HepG2 (cell line): ENCODE results near the gene RFX2. TPM values are rescaled to one million over a fixed set of nuclear protein-coding genes. Genes with fewer than 3 reads are reported as not detected.

Experiments used
- BCLAF1 ChIP-seq: fragments of 450-650 bp; IDR thresholded peaks from 2 replicates; pipeline ENCODE4 v1.6.1; 2017; ENCODE audit warnings: mild to moderate bottlenecking
- DMTF1 ChIP-seq: sonication (generic); formaldehyde crosslinking; IDR thresholded peaks from 2 replicates; pipeline ENCODE4 v1.4.0; 2020; ENCODE audit warnings: mild to moderate bottlenecking, missing genetic modification reagents
- GFI1 ChIP-seq: sonication (generic); formaldehyde crosslinking; IDR thresholded peaks from 2 replicates; pipeline ENCODE4 v1.5.0; 2020; ENCODE audit warnings: missing genetic modification reagents, mild to moderate bottlenecking, borderline replicate concordance
- HMGXB3 ChIP-seq: sonication (generic); formaldehyde crosslinking; IDR thresholded peaks from 2 replicates; pipeline ENCODE4 v1.4.0; 2020; ENCODE audit warnings: missing genetic modification reagents, borderline replicate concordance
- HOXD1 ChIP-seq: sonication (generic); formaldehyde crosslinking; IDR thresholded peaks from 2 replicates; pipeline ENCODE4 v1.5.0; 2020; ENCODE audit warnings: missing genetic modification reagents
- RARA ChIP-seq: IDR thresholded peaks from 2 replicates; pipeline ENCODE4 v1.6.1; 2016; ENCODE audit warnings: missing genetic modification reagents, missing compliant biosample characterization
- SNAI1 ChIP-seq: sonication (generic); formaldehyde crosslinking; IDR thresholded peaks from 2 replicates; pipeline ENCODE4 v1.5.0; 2020; ENCODE audit warnings: mild to moderate bottlenecking, missing genetic modification reagents, borderline replicate concordance
- THAP8 ChIP-seq: sonication (generic); formaldehyde crosslinking; IDR thresholded peaks from 2 replicates; pipeline ENCODE4 v1.5.1; 2020; ENCODE audit warnings: missing genetic modification reagents, mild to moderate bottlenecking, borderline replicate concordance
- ZFP90 ChIP-seq: sonication (generic); formaldehyde crosslinking; IDR thresholded peaks from 2 replicates; pipeline ENCODE4 v1.8.0; 2022; ENCODE audit warnings: missing genetic modification reagents, mild to moderate bottlenecking, inconsistent platforms, borderline replicate concordance
- ZNF142 ChIP-seq: sonication (generic); formaldehyde crosslinking; IDR thresholded peaks from 2 replicates; pipeline ENCODE4 v1.4.0; 2020; ENCODE audit warnings: missing genetic modification reagents
- ZNF317 ChIP-seq: sonication (generic); formaldehyde crosslinking; IDR thresholded peaks from 2 replicates; pipeline ENCODE4 v1.5.0; 2020; ENCODE audit warnings: mild to moderate bottlenecking, missing genetic modification reagents
- ZNF605 ChIP-seq: sonication (generic); formaldehyde crosslinking; IDR thresholded peaks from 2 replicates; pipeline ENCODE4 v1.8.0; 2022; ENCODE audit warnings: mild to moderate bottlenecking, missing genetic modification reagents
- polyA plus RNA-seq, 8 experiments: library from polyadenylated mRNA; depleted of rRNA in 3 of 8; stranded (reverse) in 7 of 8; unstranded in 1 of 8; fragments of >200 nt; fragmentation: Illumina TruSeq in 4 of 8; extraction: Trizol in 4 of 8; gene quantifications; 2 replicates each; pipeline versions ENCODE4 v1.2.1 to v1.2.3, GENCODE V29; 2011 to 2016; ENCODE audit warnings: low read depth in 4 of 8, missing spikeins in 1 of 8, mixed read lengths in 1 of 8; ENCODE audit not compliant: insufficient read depth in 1 of 8
- total RNA-seq, 5 experiments: library from RNA; depleted of rRNA; stranded (reverse); fragments of >200 nt; fragmentation: Illumina TruSeq; extraction: Trizol; gene quantifications; 2 replicates each; pipeline ENCODE4 v1.2.3, GENCODE V29; 2016; ENCODE audit warnings: low read depth in 1 of 5

RFX2 gene
- total and polyA plus RNA-seq, 2 of the 13 experiments (the other 11 are each of a cell fraction or from before 2014, with no cell fraction given) = 2.8 to 3.3 TPM

- TF ChIP-seq ZNF142 (CRISPR knock-in tag) = no peak
- peak; percentile 68; the same call in 1 of the 2 replicates for TF ChIP-seq ZNF605 (CRISPR knock-in tag)
- TF ChIP-seq ZNF317 (CRISPR knock-in tag) = no peak
- peak; percentile 73 for TF ChIP-seq GFI1 (CRISPR knock-in tag)
- no peak for TF ChIP-seq BCLAF1
- TF ChIP-seq RARA (CRISPR knock-in tag) = peak; percentile 75
- TF ChIP-seq HMGXB3 = no peak; the same call in 1 of the 2 replicates
- TF ChIP-seq THAP8 = no peak
- TF ChIP-seq ZFP90 (CRISPR knock-in tag) = no peak
- TF ChIP-seq DMTF1 = no peak
- no peak for TF ChIP-seq HOXD1
- no peak for TF ChIP-seq SNAI1 (CRISPR knock-in tag)
Observed at GRCh38 chr19:5974721-5975387, 135.4 kb downstream of the RFX2 start (continued).
